LNCAP (cell line): ENCODE measurements around the gene CDC42BPA.

Experiments
- TF ChIP-seq, protein P1 (sequence below): fragments of 450-650 bp; IDR thresholded peaks from 2 replicates; pipeline ENCODE4 v1.5.1; 2017; ENCODE audit warnings: mild to moderate bottlenecking

Gene CDC42BPA

DNA sequence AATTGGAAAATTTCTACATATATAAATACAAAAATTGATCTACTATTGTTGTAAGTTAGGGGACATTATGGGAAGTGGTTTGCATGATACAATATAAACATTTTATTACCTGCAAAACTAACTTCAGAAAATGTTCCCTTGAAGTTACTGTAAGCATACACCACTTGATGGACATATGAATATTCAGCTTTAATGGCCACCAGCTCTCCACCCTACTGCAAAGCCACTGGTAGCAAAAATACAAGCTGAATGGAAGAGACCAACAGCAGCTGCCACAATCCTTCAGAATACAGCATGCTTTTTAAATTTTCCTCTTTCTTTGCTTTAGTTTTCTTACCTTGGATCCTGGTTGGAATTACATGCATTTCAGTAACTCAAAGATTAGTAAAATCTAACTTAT lies 308.4 kb downstream of the CDC42BPA start:
- TF ChIP-seq, protein P1, sequence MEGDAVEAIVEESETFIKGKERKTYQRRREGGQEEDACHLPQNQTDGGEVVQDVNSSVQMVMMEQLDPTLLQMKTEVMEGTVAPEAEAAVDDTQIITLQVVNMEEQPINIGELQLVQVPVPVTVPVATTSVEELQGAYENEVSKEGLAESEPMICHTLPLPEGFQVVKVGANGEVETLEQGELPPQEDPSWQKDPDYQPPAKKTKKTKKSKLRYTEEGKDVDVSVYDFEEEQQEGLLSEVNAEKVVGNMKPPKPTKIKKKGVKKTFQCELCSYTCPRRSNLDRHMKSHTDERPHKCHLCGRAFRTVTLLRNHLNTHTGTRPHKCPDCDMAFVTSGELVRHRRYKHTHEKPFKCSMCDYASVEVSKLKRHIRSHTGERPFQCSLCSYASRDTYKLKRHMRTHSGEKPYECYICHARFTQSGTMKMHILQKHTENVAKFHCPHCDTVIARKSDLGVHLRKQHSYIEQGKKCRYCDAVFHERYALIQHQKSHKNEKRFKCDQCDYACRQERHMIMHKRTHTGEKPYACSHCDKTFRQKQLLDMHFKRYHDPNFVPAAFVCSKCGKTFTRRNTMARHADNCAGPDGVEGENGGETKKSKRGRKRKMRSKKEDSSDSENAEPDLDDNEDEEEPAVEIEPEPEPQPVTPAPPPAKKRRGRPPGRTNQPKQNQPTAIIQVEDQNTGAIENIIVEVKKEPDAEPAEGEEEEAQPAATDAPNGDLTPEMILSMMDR = no peak

DNA sequence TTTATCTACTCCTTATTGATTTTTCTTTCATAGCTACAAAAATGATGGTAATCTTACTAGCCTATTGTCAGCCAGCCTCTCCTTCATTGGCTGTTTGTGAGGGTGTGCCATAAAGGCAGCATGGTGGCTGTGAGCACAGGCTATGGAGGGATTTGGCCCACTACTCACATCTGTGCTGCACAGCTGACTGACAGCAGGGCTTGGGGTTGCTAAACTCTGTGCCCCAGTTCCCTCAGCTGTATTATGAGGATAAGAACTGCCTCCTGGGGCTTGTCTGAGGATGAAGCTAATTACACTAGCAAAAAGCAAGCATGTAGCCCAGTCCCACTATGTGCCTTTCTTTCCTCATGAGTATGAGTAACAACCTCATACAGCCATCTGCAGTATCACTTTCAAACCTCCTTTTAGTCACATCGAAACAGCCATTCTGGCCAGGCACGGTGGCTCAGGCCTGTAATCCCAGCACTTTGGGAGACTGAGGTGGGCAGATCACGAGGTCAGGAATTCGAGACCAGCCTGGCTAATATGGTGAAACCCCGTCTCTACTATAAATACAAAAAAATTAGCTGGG lies 312.0 kb downstream of the CDC42BPA start:
- TF ChIP-seq, protein P1 = no peak

DNA sequence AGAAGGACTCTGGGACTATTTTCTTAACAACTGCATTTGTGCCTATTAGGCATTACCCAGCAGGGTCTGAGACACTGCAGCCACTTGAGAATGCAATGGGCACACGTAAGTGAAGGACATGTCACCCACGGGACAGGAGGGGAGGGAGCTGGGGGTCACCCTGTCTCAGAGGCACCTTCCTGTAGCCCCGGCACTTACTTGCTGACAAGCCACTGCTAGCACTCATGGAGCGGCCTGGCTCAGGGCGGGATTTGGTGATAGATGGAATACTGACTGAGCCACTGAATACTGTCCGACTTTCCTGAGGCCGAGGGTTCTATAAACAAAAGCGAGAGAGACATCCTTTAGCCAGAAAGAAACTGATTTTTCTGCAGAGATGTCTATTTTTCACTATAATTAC lies 313.5 kb downstream of the CDC42BPA start:
- TF ChIP-seq, protein P1 = no peak

DNA sequence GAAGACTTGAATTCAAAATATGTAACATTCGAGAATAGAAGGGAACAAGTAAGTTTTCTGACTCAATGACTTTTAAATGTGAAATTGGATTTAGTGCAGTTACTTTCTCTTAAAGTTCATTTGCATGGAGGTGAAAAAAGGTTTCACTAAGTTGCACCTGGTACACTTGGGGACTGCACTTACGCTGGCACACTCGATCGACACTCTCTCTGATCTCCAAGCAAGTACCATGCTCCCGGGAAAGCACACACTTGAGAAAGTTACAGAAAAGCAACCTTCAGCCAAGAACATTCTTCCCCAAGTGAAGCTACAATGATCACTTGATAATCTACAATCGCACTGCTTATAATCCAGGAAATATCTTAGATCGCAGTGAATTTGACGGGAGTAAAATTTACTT lies 315.1 kb downstream of the CDC42BPA start:
- TF ChIP-seq, protein P1 = no peak

DNA sequence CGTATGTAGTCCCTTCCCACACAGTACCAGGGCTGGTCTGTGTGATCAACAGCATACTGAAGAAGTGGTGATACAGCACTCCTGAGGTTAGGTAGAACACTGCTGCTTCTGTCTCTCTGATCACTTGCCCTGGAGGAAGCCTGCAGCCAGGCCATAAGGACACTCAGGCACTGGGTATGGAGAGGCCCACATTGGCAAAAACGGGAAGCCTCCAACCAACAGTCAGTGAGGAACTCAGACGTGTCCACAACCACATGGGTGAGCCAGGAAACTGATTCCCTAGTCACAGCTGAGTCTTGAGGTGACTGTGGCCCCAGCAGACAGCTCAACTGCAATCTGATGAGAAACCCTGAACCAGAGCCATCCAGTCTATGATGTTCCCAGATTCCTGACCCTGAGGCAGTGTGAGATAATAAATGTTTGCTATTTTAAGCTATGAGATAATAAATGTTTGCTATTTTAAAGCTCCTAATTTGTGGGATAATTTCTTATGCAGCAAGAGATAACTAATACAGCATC lies 315.7 kb downstream of the CDC42BPA start:
- TF ChIP-seq, protein P1 = no peak

DNA sequence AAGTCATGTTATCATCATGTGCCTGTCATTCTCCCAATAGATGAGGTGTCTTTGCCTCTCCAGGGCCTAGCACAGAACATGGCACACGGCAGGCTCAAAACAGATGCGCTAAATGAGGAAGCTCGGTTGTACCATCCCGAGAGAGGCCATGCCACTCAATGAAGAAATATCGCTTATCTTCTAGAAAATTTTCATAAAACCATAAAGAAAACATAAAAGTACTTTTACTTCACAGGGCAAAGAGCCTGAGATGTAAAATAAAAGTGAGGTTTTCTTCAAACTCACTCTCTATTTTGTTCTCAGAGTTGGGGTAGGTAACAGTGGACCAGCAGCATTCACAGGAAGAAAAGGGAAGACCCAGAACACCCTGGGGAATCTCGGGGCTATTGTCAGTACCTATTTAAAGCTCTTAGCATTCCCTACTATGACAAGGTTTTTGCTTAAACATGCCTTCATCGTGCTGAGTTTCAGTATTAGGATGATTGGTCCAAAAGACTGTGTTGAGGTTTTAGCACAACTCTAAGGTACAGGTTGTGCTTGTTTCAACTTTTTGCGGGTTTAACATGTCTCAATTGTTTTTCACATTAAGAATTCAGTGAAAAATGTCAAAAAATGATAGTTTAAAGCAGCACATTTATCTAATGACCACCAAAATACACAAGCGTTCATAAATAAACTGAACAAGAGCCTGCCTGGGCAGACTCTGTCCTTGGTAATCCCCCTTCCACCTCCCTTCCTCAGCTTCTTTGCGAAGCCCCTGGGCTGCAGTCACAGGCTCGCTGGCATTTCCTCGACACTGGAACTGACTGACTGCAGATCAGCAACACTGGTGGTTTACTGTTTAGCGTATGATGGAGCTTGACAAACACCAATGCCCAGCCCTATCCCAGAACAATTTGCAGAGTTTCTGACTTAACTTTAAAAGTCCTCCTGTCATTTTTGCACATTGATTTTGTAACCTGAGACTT lies 322.6 kb downstream of the CDC42BPA start:
- TF ChIP-seq, protein P1 = no peak

DNA sequence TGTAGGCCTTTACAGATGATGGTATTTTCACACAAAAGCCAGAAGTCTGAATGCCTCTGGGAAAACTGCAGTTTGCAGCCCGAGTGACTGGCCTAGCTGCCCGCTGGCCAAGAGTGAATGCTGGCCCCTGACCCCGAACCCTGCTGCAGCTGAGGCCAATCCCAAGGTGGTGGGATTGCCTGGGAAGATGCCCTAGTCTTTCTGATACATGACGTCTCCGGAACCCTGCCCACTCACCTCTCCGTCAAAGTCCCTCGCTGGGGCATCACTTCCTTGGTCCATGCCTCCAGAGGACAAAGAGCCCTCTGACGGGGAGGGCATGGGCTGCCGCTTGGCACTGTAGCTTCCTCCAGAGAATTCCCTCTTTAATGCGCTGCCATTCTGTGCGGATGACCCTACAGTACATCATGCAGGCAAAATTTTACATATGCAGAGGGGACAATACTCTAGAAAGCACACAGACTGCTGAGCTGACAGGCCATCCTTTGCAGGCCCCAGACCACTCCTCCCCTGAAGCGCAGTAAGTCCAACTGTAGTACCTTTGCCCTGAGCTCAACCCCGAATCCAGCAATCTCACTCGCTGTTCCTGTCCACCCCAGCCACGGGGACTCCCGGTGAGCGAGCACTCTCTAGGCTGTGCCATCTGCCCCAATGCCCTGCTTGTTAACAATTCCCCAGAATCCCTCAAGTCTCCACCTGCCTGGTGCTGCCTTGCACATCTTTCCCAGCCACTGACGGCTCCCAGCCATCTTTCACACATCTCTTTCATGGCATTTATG lies 323.5 kb downstream of the CDC42BPA start:
- TF ChIP-seq, protein P1 = no peak
